ENCODE data around the gene SEC16A.

SEC16A gene

DNA sequence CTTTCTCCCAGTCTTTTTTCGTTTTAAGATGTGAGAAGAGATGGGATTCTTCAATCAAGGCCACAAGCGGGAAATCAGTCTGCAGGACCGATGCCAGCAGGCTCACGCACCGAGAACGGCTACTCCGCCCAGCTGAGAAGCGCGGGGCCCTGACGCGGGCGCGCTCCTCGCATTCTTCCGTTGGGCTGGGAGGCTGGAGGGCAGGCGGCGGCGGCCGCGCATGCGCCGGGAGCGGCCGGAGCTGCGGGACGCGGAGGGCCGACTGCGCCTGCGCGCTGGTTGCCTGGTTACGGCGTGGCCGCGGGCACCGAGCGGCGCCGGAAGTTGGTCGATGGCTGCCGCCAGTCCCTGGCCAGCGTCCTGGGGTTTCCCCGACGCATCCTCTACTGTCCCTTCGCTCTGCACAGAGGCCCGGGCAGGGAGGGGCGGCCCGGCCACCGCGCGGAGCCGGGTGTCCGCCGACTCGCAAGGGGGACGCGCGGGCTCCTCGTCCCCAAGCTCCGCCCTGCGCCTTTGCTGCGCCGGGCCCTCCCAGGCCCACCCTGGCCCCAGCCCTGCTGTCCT lies 831 bp upstream of the SEC16A start:
- Histone ChIP-seq H3K36me3 (peaks cover 9% of the 10 kb centered on the region), H3K27ac (peak overlapping the region; percentile 100), H3K4me3 (ENCODE audit: low read depth in 1 of 2, low read length in 1 of 2) (peak overlapping the region; percentile 79 to 81), H3K27me3 (peaks cover 18% of the 10 kb centered on the region), H3K4me1 (ENCODE audit: control insufficient read depth in 1 of 2, insufficient read depth in 1 of 2, low read depth in 1 of 2, low read length in 1 of 2) (peaks cover 34 to 43% of the 10 kb centered on the region in 2 experiments), H3K9me3 (no peaks in the 10 kb centered on the region)
- TF ChIP-seq, protein P1, sequence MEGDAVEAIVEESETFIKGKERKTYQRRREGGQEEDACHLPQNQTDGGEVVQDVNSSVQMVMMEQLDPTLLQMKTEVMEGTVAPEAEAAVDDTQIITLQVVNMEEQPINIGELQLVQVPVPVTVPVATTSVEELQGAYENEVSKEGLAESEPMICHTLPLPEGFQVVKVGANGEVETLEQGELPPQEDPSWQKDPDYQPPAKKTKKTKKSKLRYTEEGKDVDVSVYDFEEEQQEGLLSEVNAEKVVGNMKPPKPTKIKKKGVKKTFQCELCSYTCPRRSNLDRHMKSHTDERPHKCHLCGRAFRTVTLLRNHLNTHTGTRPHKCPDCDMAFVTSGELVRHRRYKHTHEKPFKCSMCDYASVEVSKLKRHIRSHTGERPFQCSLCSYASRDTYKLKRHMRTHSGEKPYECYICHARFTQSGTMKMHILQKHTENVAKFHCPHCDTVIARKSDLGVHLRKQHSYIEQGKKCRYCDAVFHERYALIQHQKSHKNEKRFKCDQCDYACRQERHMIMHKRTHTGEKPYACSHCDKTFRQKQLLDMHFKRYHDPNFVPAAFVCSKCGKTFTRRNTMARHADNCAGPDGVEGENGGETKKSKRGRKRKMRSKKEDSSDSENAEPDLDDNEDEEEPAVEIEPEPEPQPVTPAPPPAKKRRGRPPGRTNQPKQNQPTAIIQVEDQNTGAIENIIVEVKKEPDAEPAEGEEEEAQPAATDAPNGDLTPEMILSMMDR (IDR thresholded peaks at IDR 0.05) = no peak

DNA sequence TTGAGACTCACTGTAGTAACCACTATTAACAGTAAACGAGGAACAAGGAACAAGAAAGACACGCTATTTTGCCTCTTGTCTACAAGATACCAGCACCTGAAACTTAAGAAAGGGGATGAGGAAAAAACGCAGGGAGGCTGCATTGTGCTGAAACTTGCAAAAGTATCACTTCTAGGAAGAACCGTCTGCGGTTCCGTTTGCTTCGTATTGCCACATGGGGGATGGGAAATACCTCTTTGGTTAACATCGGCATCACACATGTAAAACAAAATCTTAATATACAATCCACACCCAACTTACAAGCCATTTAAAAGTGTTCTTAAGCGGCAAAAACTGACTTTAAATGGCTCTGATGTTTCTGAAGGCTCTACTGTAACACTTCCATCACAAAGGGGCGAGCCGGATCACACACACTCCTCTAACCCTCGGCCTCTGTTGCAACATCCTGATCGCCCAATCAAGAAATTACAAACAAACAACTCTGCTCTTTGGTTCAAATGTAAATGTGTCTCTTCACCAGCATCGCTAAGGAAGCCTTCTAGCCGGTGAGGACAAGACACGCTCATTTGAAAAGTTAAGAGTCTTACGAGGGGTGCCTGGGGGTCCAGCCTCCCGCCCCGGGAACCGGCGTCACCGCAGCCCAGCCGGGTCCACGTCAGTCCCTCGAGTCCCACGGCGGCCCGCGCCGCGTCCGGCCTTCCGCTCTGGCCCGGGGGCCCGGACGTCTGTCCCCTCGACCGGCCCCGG lies 621 bp downstream of the SEC16A start:
- TF ChIP-seq, protein P1 (IDR thresholded peaks at IDR 0.05) = no peak
- peaks cover 8% of the 10 kb centered on the region for H3K27me3 ChIP-seq
- peak overlapping the region; percentile 100 for H3K27ac ChIP-seq
- peaks cover 34 to 39% of the 10 kb centered on the region in 2 experiments for H3K4me1 ChIP-seq (ENCODE audit: control insufficient read depth in 1 of 2, insufficient read depth in 1 of 2, low read depth in 1 of 2, low read length in 1 of 2)
- H3K9me3 ChIP-seq = no peaks in the 10 kb centered on the region
- peak overlapping the region; percentile 81 to 95 for H3K4me3 ChIP-seq (ENCODE audit: low read depth in 1 of 2, low read length in 1 of 2)
- peaks cover 21% of the 10 kb centered on the region for H3K36me3 ChIP-seq

DNA sequence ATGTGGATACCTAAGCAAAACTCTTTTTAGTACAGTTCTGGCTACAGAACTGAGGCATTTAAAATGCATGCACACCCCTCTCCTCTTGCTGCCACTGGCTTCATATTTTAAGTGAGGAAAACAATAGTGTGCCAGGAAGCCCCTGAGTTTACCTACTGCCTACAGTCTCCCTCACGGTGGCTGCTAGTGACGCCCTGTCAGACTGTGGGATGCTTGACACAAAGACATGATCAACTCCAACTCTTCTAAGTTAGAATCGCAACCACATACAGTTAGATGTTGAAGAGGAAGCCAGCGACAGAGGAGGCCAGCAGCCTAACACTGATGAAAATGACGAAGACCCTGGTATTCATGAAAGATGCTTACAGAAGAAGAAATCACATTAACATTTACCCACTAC lies 1.3 kb downstream of the SEC16A start:
- Histone ChIP-seq H3K36me3 (peaks cover 28% of the 10 kb centered on the region), H3K27me3 (peaks cover 1% of the 10 kb centered on the region), H3K4me3 (ENCODE audit: low read depth in 1 of 2, low read length in 1 of 2) (peak overlapping the region; percentile 81 to 95), H3K9me3 (no peaks in the 10 kb centered on the region), H3K4me1 (ENCODE audit: control insufficient read depth in 1 of 2, insufficient read depth in 1 of 2, low read depth in 1 of 2, low read length in 1 of 2) (peaks cover 34 to 39% of the 10 kb centered on the region in 2 experiments), H3K27ac (peak overlapping the region; percentile 100)
- TF ChIP-seq, protein P1 (IDR thresholded peaks at IDR 0.05) = no peak

DNA sequence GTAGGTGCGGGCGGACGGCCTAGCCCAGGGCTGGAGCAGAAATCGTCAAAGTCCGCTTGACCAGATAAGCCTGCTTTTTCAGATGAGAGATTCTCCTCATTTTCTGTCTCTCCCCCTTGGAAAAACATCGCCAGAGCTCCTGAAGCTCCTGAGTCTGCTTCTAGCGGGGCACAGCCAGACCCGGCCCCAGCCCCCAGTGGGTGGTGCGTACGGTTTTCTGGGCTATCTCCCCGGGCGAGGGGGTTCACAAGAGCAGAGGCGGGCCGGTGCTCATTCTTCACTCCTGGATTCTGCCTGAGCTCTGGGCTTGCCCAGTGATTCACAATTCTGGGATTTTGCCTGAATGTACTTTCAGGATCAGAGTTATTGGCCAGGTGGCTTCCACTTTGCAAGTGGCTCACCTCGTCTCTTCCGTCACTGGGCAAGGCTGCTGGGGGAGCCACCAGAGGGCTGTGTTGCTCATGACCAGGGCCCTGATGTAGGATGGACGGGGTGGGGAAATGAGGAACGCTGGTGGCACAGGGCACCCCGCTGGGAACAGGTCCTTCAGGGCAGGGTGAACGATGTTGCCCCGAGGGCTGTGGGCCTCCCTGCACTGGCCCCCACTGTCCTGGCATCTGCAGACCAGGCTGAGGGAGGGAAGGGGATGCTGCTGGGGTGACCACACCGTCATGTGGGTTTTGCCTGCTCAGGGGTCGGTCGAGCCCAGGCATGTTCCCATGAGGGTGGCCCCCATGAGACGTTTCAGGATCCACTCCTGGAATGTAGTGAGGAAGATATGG lies 6.3 kb downstream of the SEC16A start:
- Histone ChIP-seq H3K27me3 (no peaks in the 10 kb centered on the region), H3K9me3 (no peaks in the 10 kb centered on the region), H3K36me3 (peaks cover 73% of the 10 kb centered on the region), H3K4me1 (ENCODE audit: control insufficient read depth in 1 of 2, insufficient read depth in 1 of 2, low read depth in 1 of 2, low read length in 1 of 2) (peaks cover 6 to 9% of the 10 kb centered on the region in 2 experiments), H3K4me3 (ENCODE audit: low read depth in 1 of 2, low read length in 1 of 2) (no peak overlapping the region), H3K27ac (no peak overlapping the region)
- TF ChIP-seq, protein P1 (IDR thresholded peaks at IDR 0.05) = no peak

DNA sequence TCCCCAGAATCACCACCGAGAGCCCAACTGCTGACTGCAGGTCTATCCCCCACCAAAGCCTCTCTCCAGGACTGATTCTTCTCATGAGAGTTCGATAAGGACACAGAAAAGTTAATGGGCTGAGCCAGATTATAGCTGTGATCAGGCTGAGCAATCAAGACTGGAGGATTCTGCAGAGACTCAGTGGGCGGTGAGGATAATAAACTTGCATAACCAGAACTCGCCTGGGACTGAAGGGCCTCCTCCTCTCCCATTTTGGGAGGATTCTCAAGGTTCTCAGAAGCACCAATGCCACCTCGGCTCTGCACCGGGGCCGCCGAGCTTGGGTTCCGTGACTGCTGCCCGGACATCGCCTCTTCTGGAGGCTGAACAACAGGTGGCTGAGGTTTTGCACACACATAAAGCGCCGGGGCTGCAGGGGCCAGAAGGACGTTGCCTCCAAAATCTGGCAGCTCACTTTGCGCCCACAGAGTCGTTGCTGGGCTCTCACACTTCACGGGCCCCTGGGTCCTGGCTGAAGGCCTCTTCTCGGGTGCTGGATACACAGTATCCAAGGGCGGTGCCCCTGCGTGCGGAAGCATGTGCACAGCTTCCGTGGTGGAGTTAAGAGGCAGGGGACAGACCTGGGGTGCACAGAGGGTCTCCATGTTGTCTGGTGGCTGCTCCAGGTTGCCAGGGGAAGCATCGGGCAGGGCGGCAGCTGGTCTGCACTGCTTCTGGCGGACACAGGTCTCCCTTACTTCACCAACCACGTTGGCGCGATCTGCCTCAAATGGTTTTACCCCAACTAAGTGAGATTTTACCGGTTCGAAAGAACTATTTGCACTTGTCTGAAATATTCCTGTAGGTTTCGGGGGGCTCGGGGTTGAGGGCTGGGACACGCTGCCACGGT lies 7.6 kb downstream of the SEC16A start:
- Histone ChIP-seq H3K36me3 (peaks cover 86% of the 10 kb centered on the region), H3K4me1 (ENCODE audit: control insufficient read depth in 1 of 2, insufficient read depth in 1 of 2, low read depth in 1 of 2, low read length in 1 of 2) (no peaks in the 10 kb centered on the region), H3K9me3 (no peaks in the 10 kb centered on the region), H3K4me3 (ENCODE audit: low read depth in 1 of 2, low read length in 1 of 2) (no peak overlapping the region), H3K27me3 (no peaks in the 10 kb centered on the region), H3K27ac (no peak overlapping the region)
- TF ChIP-seq, protein P1 (IDR thresholded peaks at IDR 0.05) = no peak
